Fibroblast of mammary gland (primary cell): ENCODE results near the gene TUG1.

Source experiments
- DNase-seq: peaks from one replicate; pipeline ENCODE4 v3.0.0-alpha.2; 2010; ENCODE audit warnings: low read depth
- H3K4me3 ChIP-seq: 2 replicates; pipeline ENCODE4 v1.5.1; 2011; ENCODE audit warnings: low read depth, mild to moderate bottlenecking, low read length, moderate library complexity; ENCODE audit not compliant: control insufficient read depth
- CTCF ChIP-seq: conservative IDR thresholded peaks from 2 replicates; pipeline ENCODE4 v1.5.1; 2011; ENCODE audit warnings: low read depth, low read length, inconsistent platforms; ENCODE audit not compliant: control insufficient read depth, insufficient read depth

The TUG1 gene

DNA sequence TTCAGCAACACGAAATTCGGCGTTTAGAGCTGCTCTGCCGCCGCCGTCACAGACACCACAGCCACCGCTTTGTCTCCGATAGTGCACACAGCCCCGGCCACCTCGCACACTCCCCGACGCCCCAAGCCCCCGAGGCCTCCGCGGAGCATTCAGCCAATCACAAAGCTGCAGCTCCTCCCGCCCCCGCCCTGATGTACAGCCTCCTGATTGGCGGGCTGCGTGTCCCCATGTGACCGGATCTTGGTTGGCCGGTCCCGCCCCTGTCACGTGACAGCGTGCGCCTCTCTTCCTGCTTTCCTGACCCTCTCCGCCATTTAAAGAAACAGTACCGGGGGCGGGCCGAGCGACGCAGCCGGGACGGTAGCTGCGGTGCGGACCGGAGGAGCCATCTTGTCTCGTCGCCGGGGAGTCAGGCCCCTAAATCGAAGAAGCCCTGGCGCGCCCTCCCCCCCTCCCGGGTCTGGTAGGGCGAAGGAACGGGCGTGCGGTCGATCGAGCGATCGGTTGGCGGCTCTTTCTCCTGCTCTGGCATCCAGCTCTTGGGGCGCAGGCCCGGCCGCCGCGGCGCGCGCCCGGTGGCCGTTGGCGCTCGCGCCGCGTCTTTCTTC, at the start of gene TUG1:
Gene TUG1, plus strand, starts transcription at position 342 of the 608 bp plus-strand sequence.
- H3K4me3 ChIP-seq = peak within 1 kb of the TSS; percentile 81
- DNase-seq = peak; percentile 97
- no peak for TF ChIP-seq CTCF

GRCh38 chr22:30919973-30920372, 49.1 kb upstream of the TUG1 start:
- no peak for DNase-seq
- TF ChIP-seq CTCF = no peak
- H3K4me3 ChIP-seq = no peak overlapping the region

GRCh38 chr22:30920407-30920806, 48.7 kb upstream of the TUG1 start:
- no peak overlapping the region for H3K4me3 ChIP-seq
- TF ChIP-seq CTCF = peak; percentile 86
- DNase-seq = peak; percentile 60

GRCh38 chr22:30921108-30921507, 48.0 kb upstream of the TUG1 start:
- no peak overlapping the region for H3K4me3 ChIP-seq
- TF ChIP-seq CTCF = no peak
- peak; percentile 7 for DNase-seq

DNA sequence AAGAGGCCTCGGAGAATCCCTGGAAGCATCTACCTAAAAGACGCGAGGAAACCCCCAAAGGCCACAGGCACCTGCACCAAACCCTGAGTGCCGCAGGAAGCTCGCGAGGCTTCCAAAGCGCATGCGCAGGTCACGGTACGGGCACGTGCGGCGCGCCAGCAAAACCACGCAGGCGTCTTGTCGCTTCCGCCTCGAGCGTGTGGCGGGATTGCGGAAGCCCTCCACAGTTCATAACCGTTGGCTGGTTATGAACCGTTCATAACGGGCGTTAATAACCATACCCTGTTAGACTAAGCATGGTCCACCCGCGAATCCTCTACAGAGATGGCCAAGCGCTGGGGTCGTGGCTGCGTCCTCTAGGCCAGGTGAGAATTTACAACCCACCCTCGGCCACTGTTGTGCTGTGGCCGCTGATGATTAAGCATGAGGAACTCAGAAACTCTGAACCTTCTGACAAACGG, 46.9 kb upstream of the TUG1 start:
- TF ChIP-seq CTCF = no peak
- peak; percentile 53 for DNase-seq
- peak overlapping the region; percentile 14 for H3K4me3 ChIP-seq

DNA sequence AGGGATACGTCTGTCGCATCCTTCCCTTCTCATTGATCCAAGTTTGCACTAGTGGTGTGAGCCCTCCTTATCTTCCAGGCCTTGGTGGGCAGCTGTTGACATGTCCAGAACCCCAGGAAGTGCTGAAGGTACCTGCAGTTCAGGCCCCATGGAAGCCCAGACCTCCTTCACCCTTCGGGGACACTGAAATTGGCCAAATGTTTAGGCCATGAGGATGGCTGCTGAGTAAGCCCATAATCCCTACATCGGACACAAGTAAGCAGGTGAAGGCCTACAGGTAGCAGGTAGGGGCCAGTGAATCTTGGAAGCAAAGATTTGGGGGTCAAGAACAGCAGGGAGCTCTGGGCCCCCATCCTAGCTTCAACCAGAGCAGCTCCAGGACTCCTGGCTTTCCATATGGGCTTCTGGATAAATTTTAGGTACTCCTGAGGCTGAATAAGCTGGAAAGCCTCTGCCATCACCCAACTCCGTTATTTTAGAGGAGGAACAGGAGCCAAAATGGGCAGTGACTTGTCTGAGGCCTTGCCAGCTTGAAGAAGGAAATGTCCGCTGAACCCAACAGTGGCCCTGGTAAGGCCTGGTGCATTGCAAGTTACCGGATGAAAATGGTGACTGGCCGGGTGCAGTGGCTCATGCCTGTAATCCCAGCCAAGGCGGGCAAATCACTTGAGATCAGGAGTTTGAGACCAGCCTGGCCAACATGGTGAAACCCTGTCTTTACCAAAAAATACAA, 45.7 kb upstream of the TUG1 start:
- no peak overlapping the region for H3K4me3 ChIP-seq
- no peak for DNase-seq
- TF ChIP-seq CTCF = no peak

DNA sequence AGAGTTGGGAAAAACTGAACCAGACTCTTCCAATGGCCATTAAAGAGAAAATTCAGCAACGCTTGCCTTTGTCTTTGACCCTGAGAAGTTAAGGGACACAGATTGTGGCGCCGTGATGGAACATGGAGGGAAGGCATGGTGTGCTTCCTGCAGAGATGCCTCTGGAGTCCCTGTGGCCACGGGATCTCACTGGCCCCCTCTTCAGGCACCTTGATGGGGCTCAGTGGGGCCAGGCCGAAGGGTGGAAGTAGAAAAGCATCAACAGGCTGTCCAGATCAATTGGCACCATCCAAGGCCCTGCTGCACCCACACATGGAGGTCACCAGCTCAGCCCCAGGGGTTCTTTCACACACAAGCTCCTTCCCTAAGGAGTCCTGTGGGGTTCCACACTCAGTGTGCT, 43.4 kb upstream of the TUG1 start:
- no peak for DNase-seq
- H3K4me3 ChIP-seq = no peak overlapping the region
- no peak for TF ChIP-seq CTCF
